ENCODE results near the gene TTC16.
"Not testable (repeated sequence)": the region's sequence is repeated elsewhere in the genome, so short reads cannot be mapped to it uniquely, and the experiment has no call there.

The TTC16 gene

GRCh38 chr9:127742435-127743088 lies 26.7 kb downstream of the TTC16 start:
- peak in 21 of 51 donors; percentile 9 to 59 (median 34) for DNase-seq

- no peak for DNase-seq
Measured at GRCh38 chr9:127744398-127745110, 28.7 kb downstream of the TTC16 start.

- no peak for DNase-seq
Measured at GRCh38 chr9:127746959-127747569, 31.2 kb downstream of the TTC16 start.

GRCh38 chr9:127749090-127749787 lies 33.4 kb downstream of the TTC16 start:
- DNase-seq: no peak

- DNase-seq: peak in 1 of 51 donors; percentile 3
Measured at GRCh38 chr9:127751269-127752054, 35.6 kb downstream of the TTC16 start.

- DNase-seq: no peak
Measured at GRCh38 chr9:127753148-127753547, 37.3 kb downstream of the TTC16 start.

- DNase-seq: no peak
Measured at GRCh38 chr9:127753622-127754021, 37.7 kb downstream of the TTC16 start.

GRCh38 chr9:127754099-127755060 lies 38.5 kb downstream of the TTC16 start:
- peak in 31 of 51 donors; percentile 7 to 73 (median 42) for DNase-seq

GRCh38 chr9:127755061-127756060 lies 39.5 kb downstream of the TTC16 start:
- peak in 9 of 51 donors; percentile 5 to 41 (median 27) for DNase-seq

- no peak for DNase-seq
Measured at GRCh38 chr9:127756233-127756632, 40.4 kb downstream of the TTC16 start.

GRCh38 chr9:127756776-127757175 lies 40.9 kb downstream of the TTC16 start:
- DNase-seq: not testable (repeated sequence)

GRCh38 chr9:127758843-127759242 lies 43.0 kb downstream of the TTC16 start:
- DNase-seq: no peak

GRCh38 chr9:127761061-127761460 lies 45.2 kb downstream of the TTC16 start:
- DNase-seq: no peak

- DNase-seq: no peak
Measured at GRCh38 chr9:127761491-127761956, 45.6 kb downstream of the TTC16 start.

- DNase-seq: peak in 2 of 51 donors; percentile 2 to 12
Measured at GRCh38 chr9:127762111-127762676, 46.3 kb downstream of the TTC16 start.

GRCh38 chr9:127763918-127764384 lies 48.1 kb downstream of the TTC16 start:
- DNase-seq: peak in 6 of 51 donors; percentile 14 to 37 (median 20)

GRCh38 chr9:127765418-127765817 lies 49.5 kb downstream of the TTC16 start:
- DNase-seq: no peak

GRCh38 chr9:127767410-127767809 lies 51.5 kb downstream of the TTC16 start:
- DNase-seq: no peak
